Measurements from ENCODE around the gene LPCAT1. TPM values are rescaled to one million over a fixed set of nuclear protein-coding genes. Genes with fewer than 3 reads are reported as not detected.

The LPCAT1 gene
- total RNA-seq, 1 donor, result 41.3 TPM

DNA sequence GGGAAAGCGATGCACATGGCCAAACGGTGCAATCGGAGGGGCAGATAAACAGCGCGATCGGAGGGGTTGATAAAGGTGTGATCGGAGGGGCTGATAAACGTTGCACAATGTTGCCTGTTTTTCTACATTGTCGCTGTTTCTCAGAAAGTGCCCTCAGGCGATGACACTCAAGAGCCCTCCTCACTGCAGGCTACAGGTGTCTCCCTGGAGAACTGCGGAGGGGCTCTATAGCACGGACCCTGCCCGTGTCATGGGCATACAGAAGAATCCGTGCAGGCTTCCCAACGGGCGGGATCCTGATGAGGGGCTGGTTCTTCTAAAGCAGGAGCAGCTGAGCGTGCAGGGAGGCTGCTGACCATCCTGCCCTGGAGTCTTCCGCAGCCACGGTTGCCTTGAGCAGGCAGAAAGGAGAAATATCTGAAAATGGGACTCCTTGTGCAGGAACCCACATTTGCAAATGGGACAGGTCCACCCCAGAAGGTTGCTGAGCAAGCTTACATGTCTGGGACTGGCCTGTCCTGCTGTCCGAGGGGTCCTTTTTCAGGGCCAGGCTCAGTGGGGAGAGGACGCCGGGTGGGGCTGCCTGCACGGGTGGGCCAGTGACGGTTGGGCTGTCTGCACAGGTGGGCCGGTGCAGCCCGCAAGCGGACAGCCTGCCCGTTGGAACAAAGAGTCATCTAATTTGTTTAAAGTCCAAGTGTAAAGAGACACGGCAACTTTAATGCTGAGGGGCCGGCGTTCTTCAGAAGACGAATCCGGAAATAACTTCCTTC is 25.1 kb upstream of the LPCAT1 start:
- TF ChIP-seq, protein P1, sequence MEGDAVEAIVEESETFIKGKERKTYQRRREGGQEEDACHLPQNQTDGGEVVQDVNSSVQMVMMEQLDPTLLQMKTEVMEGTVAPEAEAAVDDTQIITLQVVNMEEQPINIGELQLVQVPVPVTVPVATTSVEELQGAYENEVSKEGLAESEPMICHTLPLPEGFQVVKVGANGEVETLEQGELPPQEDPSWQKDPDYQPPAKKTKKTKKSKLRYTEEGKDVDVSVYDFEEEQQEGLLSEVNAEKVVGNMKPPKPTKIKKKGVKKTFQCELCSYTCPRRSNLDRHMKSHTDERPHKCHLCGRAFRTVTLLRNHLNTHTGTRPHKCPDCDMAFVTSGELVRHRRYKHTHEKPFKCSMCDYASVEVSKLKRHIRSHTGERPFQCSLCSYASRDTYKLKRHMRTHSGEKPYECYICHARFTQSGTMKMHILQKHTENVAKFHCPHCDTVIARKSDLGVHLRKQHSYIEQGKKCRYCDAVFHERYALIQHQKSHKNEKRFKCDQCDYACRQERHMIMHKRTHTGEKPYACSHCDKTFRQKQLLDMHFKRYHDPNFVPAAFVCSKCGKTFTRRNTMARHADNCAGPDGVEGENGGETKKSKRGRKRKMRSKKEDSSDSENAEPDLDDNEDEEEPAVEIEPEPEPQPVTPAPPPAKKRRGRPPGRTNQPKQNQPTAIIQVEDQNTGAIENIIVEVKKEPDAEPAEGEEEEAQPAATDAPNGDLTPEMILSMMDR (IDR thresholded peaks at IDR 0.05; ENCODE audit: insufficient read depth, low read length), result no peak
- H3K4me3 ChIP-seq (ENCODE audit: low read depth, low read length), result no peak overlapping the region
- DNase-seq (ENCODE audit: low read depth), result no peak

DNA sequence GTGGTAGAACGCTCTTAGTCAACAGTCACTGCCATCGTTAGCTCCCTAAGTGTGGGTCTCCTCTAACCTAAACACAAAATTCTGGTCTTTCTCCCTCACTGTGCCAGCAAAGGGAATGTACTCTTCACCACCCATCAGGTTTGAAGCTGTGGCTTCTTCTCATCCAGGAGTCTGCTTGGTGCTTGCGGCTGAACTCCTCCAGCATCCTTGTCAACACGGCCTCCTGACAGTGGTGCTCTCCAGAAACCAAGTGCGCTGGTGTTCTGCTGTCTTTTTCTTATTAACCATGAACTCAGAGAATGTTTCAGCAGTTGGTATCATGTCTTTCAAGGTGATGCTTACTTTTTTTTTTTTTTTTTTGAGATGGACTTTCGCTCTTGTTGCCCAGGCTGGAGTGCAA is 23.9 kb upstream of the LPCAT1 start:
- TF ChIP-seq, protein P1 (IDR thresholded peaks at IDR 0.05; ENCODE audit: insufficient read depth, low read length), result no peak
- no peak overlapping the region for H3K4me3 ChIP-seq (ENCODE audit: low read depth, low read length)
- DNase-seq (ENCODE audit: low read depth), result no peak

DNA sequence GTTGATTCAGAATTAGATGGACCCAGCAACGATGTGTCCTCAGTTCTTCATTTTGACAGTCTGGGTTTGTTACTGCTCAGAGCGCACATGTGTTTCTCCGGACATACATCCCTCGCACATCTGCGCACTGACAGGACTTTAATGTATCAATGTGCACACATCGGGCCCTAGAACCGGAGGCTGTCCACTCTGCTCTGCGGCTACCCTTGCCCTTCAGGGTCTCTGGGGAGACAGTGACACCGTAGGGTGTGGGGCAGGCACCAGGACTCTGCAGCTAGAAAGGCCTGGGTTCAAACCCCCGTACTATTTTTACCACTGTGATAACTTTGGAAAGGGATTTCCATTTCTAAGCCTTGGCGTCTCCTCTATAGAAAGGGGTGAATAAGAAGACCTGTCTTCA is 23.5 kb upstream of the LPCAT1 start:
- H3K4me3 ChIP-seq (ENCODE audit: low read depth, low read length), result no peak overlapping the region
- TF ChIP-seq, protein P1 (IDR thresholded peaks at IDR 0.05; ENCODE audit: insufficient read depth, low read length), result no peak
- no peak for DNase-seq (ENCODE audit: low read depth)

DNA sequence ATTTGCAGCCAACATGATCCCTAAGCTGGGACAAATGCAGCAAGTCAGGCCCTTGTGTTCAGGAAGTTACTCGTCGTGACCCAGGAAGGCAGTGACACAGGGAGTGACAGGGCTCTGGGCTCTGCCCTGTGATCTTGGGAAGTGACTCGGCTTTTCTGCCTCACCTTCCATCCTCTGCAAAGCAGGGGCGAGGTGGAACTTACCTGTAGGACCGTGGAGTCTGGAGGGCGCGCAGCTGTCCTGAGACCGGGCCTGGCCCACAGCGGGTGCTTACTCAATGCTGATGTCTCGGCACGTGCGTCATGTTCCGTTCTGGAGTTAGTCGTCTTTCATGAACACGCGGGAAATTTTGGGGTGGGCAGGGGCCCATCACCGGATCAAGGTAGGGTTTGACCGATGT is 22.8 kb upstream of the LPCAT1 start:
- TF ChIP-seq, protein P1 (IDR thresholded peaks at IDR 0.05; ENCODE audit: insufficient read depth, low read length), result no peak
- DNase-seq (ENCODE audit: low read depth), result no peak
- no peak overlapping the region for H3K4me3 ChIP-seq (ENCODE audit: low read depth, low read length)

DNA sequence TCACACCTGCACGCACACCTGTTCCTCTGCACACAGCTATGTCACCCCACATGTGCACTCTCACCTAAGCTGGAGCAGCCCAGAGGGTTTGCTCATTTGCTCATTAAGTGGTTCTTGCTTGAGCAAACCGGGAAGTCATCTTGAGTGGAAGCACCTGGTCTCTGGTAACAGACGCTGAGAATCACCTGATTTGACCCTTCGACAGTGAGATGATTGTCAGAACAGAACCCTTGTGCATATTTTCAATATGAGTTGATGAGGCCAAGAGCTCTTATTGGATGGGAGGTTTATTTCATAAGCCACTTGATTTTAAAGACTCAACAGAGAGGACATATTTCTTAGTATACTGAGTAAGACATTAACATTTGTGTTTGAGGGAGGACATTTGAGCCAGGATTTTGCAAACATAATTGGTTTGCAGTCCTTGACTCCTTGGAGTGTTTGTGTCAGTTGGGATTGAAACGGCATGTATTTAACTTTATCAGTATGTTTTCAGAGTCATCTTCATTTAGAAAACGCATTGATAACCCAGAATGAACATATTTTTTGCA is 22.1 kb upstream of the LPCAT1 start:
- TF ChIP-seq, protein P1 (IDR thresholded peaks at IDR 0.05; ENCODE audit: insufficient read depth, low read length), result no peak
- no peak for DNase-seq (ENCODE audit: low read depth)
- H3K4me3 ChIP-seq (ENCODE audit: low read depth, low read length), result no peak overlapping the region

DNA sequence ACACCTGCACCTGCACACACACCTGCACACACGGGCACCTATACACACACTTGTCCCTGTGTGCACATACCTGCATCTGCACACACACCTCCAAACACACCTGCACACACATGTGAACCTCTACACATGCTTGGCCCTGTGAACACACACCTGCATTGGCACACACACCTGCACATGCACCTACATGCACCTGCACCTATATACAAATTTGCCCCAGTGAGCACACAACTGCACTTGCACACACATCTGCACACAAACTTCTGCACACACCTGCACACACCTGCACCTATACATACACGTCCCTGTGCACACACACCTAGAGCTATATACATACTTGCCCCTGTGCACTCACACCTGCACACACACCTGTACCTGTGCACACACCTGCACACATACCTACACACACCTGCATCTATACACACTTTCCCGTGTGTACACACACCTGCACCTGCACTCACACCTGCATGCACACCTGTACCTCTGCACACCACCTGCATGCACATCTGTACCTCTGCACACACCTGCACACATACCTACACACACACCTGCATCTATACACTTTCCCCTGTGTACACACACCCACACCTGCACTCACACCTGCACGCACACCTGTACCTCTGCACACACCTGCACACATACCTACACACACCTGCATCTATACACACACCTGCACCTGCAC is 21.5 kb upstream of the LPCAT1 start:
- no peak overlapping the region for H3K4me3 ChIP-seq (ENCODE audit: low read depth, low read length)
- DNase-seq (ENCODE audit: low read depth), result no peak
- TF ChIP-seq, protein P1 (IDR thresholded peaks at IDR 0.05; ENCODE audit: insufficient read depth, low read length), result no peak

Measured in fibroblast of the aortic adventitia (primary cell).